SW480 (cell line): Measurements from ENCODE around the gene MRTFA.
"Not testable (repeated sequence)": the region's sequence is repeated elsewhere in the genome, so short reads cannot be mapped to it uniquely, and the experiment has no call there.

ENCODE experiments used
- DNase-seq: peaks from one replicate; pipeline ENCODE4 v3.0.0-alpha.2; 2016; ENCODE audit warnings: low spot score

The MRTFA gene

DNA sequence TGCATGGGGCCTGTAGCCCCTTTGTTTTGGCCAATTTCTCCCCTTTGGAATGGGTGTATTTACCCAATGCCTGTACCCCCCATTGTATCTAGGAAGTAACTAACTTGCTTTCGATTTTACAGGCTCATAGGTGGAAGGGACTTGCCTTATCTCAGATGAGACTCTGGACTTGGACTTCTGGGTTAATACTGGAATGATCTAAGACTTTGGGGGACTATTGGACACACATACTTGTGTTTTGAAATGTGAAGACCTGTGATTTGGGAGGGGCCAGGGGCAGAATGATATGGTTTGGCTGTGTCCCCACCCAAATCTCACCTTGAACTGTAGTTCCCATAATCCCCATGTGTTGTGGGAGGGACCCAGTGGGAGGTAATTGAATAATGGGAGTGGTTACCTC lies 82.5 kb downstream of the MRTFA start:
- not testable (repeated sequence) for DNase-seq

DNA sequence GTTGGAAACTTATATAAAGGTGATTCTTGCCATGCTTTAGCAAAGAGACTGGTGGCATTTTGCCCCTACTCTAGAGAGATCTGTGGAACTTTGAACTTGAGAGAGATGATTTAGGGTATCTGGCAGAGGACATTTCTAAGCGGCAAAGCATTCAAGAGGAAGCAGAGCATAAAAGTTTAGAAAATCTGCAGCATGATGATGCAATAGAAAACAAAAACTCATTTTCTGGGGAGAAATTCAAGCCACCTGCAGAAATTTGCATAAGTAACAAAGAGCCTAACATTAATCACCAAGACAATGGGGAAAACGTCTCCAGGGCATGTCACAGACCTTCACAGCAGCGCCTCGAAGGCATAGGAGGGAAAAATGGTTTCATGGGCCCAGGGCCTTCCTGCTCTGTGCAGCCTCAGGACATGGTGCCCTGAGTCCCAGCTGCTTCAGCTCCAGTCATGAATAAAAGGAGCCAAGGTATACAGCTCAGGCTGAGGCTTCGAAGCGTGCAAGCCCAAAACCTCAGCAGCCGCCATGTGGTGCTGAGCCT lies 83.4 kb downstream of the MRTFA start:
- no peak for DNase-seq

- no peak for DNase-seq
Measured at GRCh38 chr22:40552070-40552469, 84.4 kb downstream of the MRTFA start.

DNA sequence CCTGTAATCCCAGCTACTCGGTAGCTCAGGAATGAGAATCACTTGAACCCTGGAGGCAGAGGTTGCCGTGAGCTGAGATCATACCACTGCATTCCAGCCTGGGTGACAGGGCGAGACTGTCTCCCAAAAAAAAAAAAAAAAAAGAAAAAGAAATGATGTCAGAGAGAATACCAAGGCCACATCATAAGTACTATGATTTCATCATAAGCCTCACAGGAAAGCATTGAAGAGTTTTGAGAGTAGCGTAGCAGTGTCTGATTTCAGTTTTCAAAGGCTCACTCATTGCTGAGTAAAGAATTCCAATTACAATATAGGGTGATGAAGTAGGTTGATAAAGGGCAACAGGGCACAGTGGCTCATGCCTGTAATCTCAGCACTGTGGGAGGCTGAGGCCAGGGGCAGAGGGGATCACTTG lies 88.8 kb downstream of the MRTFA start:
- no peak for DNase-seq

GRCh38 chr22:40544758-40545157 lies 91.8 kb downstream of the MRTFA start:
- DNase-seq: no peak

DNA sequence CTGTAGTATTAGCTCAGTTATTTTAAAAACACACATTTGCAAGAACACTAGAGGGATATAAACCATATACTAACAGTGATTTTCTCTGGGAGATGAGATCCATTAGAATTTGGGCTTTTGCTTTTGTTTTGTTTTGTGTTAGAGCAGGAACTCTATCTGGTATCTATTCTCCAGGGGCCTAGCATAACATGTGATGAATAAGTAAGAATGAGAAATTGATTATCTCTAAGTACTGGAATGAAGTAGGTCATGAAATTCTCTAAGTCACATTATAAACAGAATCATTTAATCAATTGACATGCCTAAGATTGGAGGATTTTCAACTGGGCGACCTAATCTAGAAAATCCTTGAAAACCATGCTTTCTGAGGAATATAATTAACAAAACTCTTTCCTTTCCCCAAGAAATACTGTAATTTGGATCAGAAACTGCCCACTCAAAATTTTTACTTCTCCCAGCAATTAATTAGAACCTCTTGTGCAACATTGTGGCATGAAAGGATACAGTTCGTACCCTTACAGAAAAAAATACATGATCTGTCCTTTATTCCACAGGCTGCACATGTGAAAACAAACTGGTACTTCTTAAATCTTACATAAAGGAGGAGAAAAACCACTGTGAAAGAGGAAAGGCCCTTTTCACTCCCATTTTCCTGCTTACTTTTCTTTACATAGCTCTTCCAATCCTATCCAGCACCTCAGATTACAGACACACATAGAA lies 93.5 kb downstream of the MRTFA start:
- DNase-seq: no peak

DNA sequence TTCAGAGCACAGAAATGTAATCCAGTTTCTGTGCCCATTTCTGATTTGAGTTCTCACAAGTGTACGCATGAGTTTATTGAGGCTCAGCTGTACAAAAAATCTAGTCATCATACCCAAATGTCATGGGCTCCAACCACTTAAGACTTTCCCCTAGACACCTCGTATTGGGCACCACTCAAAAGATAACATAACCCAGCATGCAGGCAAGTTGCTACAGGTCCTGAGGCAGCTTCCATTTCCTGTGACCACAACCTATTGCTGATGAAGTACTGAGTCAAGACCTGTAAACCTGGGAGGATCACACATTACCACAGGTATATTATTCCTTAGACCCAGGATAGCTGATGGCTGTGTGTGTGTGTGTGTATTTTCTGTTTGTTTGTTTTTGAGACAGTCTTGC lies 95.2 kb downstream of the MRTFA start:
- DNase-seq: peak; percentile 16

DNA sequence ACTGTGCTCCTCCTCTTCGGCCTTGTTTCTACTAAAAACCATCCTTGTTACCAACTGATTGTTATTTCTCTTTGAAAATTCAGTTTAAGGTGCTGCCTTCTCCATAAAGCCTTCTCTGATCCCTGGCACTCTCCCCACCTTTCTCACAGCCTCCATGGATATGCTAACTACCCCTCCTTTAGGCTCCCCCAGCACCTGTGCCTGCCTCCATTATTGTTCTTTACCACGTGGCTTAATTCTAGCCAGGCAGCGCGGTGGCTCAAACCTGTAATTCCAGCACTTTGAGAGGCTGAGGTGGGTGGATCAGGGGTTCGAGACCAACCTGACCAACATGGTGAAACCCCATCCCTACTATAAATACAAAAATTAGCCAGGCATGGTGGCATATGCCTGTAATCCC lies 96.3 kb downstream of the MRTFA start:
- DNase-seq: no peak

DNA sequence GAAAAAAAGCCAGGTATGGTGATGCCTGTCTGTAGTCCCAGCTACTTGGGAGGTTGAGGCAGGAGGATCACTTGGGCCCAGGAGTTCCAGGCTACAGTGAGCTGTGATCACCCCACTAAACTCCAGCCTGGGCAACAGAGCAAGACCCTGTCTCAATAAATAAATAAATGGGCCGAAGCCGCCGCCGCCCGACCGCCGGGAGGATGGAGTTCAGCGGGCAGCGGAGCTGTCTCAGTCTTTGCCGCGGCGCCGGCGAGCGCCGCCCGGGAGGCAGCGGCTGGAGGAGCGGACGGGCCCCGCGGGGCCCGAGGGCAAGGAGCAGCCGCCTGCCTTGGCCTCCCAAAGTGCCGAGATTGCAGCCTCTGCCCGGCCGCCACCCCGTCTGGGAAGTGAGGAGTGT lies 100.4 kb downstream of the MRTFA start:
- DNase-seq: not testable (repeated sequence)

DNA sequence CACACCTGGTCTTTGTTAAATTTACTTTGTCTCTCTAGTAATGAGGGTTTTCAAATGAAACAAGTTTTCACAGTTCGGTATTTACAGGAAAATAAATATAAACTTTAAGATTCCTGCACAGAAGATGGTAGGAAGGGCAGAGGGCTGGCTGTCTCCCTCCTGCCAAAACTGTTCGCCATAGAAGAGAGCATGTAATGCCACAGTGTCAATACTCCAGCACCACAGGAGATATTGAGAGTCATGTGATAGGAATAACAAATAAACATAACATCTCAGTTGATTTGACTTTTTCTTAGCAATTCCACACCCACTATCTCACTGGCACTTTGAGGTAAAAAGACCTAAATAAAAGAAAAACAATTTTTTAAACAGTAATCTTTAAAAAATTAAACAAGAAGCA lies 100.9 kb downstream of the MRTFA start:
- no peak for DNase-seq

- no peak for DNase-seq
Measured at GRCh38 chr22:40535189-40535512, 101.4 kb downstream of the MRTFA start.

DNA sequence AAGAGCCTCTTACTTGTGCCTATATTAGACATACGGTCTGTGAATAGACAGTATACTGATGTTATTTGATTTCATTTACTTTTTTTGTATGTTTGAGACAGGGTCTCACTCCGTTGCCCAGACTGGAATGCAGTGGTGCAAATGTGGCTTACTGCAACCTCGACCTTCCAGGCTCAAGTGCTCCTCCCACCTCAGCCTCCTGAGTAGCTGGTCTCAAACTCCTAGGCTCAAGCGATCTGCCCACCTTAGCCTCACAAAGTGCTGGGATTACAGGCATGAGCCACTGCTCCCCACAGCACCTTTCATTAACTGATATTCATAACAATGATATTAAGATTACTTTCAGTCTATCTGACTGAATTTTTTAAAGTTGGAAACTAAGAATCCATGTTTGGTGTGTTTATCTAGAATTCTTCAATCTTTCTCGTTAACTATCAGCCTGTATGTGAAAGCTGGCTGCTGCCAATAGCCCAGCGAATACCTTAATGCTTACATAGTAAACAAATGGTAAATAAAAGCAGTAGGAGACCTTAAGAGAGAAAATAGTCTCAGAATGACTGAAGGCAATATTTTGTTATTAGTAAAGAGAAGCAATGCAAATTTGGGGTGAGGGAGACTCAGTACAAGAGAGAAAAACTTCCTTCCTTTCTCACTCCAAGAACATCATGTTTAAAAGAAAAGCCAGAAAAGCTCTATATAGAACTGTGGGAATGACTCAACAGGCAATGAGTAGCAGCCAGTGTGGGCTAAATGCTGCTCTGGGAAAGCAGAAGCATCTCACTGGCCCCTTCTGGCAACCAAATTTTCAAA lies 101.9 kb downstream of the MRTFA start:
- DNase-seq: no peak

GRCh38 chr22:40533712-40534378 lies 102.7 kb downstream of the MRTFA start:
- peak; percentile 18 for DNase-seq

DNA sequence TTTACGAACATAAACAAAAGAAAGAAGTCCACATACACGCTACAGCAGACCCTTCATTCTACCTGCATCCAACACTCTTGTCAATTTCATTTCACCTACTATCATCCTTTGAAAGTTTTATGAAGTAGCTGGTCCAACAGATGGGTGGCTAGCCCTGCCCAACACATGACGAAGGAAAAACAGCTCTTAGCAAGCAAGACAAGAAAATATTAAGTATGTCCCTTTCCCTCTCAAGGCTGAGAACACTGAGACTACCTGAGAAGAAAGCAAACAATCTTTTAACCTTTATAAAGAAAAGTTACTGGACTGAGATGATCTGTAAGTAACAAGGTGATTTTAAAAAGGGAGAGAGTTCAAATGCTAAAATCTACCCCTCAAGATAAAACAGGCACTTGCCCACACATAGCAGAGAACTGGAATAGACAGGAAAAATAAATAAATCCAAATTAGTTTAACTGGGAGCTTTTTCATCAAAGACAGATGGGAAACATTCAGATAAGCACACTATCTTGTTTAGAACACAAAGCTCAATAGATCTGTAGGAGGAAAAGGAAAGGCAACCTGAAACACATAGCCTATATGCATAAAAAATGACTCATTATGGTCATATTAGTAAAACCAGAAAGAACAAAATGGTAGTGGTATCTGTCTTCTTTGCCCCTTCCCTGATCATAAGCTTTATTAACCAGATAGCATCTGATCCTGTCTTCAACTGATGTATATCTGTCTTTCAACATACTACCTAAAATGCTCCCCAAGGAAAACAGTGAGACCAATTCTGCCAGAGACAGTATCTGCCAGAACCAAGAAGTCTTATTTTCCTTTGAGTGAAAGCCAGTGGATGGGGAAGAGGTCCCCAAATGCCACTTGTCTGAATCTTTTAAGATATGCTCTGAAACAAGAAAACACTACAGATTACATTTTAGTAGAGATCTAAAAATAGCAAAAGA lies 104.3 kb downstream of the MRTFA start:
- no peak for DNase-seq

DNA sequence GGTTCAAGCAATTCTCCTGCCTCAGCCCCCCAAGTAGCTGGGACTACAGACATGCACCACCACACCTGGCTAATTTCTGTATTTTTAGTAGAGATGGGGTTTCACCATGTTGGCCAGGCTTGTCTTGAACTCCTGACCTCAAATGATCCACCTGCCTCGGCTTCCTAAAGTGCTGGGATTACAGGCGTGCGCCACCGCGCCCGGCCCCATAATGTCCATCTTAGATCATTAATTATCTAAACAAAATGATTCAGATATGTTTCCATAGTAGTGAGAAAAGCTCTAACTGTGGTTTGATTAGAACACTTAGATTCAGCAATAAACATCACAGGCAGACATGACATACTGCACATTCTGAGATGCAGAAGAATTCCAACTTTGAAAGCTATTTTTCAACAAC lies 106.1 kb downstream of the MRTFA start:
- DNase-seq: not testable (repeated sequence)

DNA sequence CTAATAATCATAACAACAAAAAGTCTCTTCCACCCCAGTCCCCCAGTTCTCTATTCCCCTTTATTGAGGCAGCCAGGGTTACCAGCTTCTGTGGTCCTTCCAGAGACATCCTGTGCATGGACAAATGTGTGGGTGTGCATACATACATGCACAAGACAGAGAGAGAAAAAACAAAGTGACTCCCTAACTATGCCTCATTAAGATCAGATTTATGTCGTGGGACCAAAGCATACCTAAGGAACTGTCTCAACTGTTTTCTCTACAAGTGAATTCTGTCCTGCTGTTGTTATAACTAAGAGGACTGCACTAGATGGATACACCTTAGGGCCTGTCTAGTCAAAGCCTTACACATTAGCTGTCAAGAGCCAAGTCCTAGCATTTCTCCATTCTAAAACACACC lies 106.7 kb downstream of the MRTFA start:
- no peak for DNase-seq

DNA sequence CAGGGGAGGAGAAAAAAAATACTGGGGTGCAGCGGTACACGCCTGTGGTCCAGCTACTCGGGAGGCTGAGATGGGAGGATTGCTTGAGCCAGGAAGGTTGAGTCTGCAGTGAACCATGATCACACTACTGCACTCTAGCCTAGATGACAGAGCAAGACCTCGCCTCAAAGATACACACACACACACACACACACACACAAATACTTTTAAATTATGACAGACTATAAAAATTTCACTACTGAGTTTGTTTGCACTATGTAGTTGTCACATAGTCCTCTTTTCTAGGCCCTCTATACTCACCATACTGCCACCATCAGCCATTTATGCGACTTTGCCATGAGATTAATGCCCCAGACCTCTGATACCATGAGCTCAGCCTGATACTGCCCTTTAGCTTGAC lies 109.6 kb downstream of the MRTFA start:
- DNase-seq: no peak

DNA sequence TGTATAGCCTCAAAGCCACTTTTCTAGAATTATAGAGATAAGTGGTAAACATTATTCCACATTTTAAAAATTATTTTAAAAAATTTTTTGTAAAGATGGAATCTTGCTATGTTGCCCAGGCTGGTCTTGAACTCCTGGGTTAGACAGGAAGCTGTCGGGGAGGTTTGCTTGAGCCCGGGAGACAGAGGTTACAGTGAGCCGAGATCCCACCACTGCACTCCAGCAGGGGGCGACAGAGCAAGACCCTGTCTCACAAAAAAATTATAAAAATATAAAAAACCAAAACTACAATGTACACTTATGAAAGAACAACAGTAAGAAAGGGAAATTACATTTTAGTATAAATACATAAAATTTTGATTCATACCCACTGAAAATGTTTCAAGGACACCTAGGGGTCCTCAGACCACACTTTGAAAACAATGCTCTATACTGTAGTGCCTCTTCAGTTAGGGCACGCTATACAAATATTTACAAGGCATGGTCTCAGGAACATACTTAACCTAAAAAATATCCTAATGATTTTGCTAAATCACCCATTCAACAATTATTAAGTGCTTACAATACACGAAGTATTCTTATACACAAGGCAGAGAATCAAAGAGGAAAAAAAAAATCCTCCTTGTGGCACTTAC lies 111.2 kb downstream of the MRTFA start:
- DNase-seq: no peak

DNA sequence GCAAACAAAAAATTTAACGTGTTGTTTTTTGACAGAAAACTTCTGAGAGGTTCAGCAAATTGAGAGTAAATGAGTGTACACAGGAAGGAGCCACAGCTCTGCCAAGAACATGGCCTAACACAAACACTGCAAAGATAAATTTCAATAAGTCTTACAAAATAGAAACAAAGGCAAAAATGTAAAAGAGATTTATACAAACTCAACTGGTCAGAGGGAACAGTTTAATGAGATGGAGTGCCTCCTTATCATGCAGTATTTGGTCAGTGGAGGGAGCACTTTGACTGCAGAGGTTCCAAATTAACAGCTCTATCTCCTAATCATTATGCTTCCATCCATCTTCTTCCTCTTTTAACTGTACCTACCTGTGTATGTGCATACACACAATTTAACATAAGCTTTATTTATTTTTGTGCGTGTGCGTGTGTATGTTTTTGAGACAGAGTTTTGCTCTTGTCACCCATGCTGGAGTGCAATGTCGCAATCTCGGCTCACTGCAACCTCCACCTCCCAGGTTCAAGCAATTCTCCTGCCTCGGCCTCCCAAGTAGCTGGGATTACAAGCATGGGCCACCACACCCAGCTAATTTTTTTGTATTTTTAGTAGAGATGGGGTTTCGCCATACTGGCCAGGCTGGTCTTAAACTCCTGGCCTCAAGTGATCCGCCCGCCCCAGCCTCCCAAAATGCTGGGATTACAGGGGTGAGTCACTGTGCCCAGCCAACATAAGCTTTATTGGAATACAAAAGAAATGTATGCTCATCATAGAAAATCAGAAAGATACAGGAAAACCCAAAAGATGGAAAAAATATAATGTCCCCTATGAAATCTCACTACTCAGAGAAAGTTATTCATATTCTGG lies 111.9 kb downstream of the MRTFA start:
- DNase-seq: no peak

GRCh38 chr22:40522141-40522540 lies 114.4 kb downstream of the MRTFA start:
- DNase-seq: no peak
